Measurements from ENCODE around the gene ARL5A.
"Not testable (repeated sequence)": the region's sequence is repeated elsewhere in the genome, so short reads cannot be mapped to it uniquely, and the experiment has no call there.

Gene ARL5A

GRCh38 chr2:151794422-151794821 lies 33.8 kb downstream of the ARL5A start:
- DNase-seq, result not testable (repeated sequence)

- DNase-seq, result no peak
Observed at GRCh38 chr2:151793123-151793522, 35.1 kb downstream of the ARL5A start.

- no peak for DNase-seq
Observed at GRCh38 chr2:151792589-151792988, 35.6 kb downstream of the ARL5A start.

GRCh38 chr2:151791545-151791944 lies 36.7 kb downstream of the ARL5A start:
- no peak for DNase-seq

GRCh38 chr2:151790689-151791088 lies 37.5 kb downstream of the ARL5A start:
- no peak for DNase-seq

- DNase-seq, result no peak
Observed at GRCh38 chr2:151789055-151789834, 39.0 kb downstream of the ARL5A start.

- no peak for DNase-seq
Observed at GRCh38 chr2:151786483-151786882, 41.7 kb downstream of the ARL5A start.

GRCh38 chr2:151786077-151786476 lies 42.1 kb downstream of the ARL5A start:
- DNase-seq, result no peak

GRCh38 chr2:151783133-151783520 lies 45.1 kb downstream of the ARL5A start:
- no peak for DNase-seq

GRCh38 chr2:151782378-151783132 lies 45.7 kb downstream of the ARL5A start:
- no peak for DNase-seq

GRCh38 chr2:151781642-151782041 lies 46.6 kb downstream of the ARL5A start:
- no peak for DNase-seq

- DNase-seq, result no peak
Observed at GRCh38 chr2:151780938-151781337, 47.3 kb downstream of the ARL5A start.

- no peak for DNase-seq
Observed at GRCh38 chr2:151777935-151778334, 50.3 kb downstream of the ARL5A start.

GRCh38 chr2:151777487-151777886 lies 50.7 kb downstream of the ARL5A start:
- no peak for DNase-seq

GRCh38 chr2:151776367-151776766 lies 51.9 kb downstream of the ARL5A start:
- no peak for DNase-seq

- DNase-seq, result no peak
Observed at GRCh38 chr2:151775057-151775740, 53.0 kb downstream of the ARL5A start.

- DNase-seq, result no peak
Observed at GRCh38 chr2:151774506-151774905, 53.7 kb downstream of the ARL5A start.

- no peak for DNase-seq
Observed at GRCh38 chr2:151771599-151772358, 56.4 kb downstream of the ARL5A start.

GRCh38 chr2:151770995-151771394 lies 57.2 kb downstream of the ARL5A start:
- no peak for DNase-seq

- DNase-seq, result no peak
Observed at GRCh38 chr2:151769606-151770005, 58.6 kb downstream of the ARL5A start.

- no peak for DNase-seq
Observed at GRCh38 chr2:151767536-151767935, 60.7 kb downstream of the ARL5A start.

GRCh38 chr2:151766437-151767153 lies 61.6 kb downstream of the ARL5A start:
- no peak for DNase-seq
